GM19452 (cell line): Measurements from ENCODE around the gene SLC26A2.

Experiments used
- ATAC-seq: cut with Tn5 transposase; IDR thresholded peaks from one replicate; pipeline ENCODE4 v1.9.1; 2021; ENCODE audit not compliant: unreplicated experiment

Gene SLC26A2

GRCh38 chr5:149961186-149961685, 678 bp downstream of the SLC26A2 start:
- no peak for ATAC-seq

- no peak for ATAC-seq
These were observed 1.4 kb downstream of the SLC26A2 start for GRCh38 chr5:149961957-149962409.

- no peak for ATAC-seq
These were observed 2.2 kb downstream of the SLC26A2 start for GRCh38 chr5:149962601-149963300.

GRCh38 chr5:149963729-149964128, 3.2 kb downstream of the SLC26A2 start:
- no peak for ATAC-seq

GRCh38 chr5:149966946-149967345, 6.4 kb downstream of the SLC26A2 start:
- ATAC-seq: no peak

GRCh38 chr5:149969181-149969930, 8.8 kb downstream of the SLC26A2 start:
- ATAC-seq: no peak

- no peak for ATAC-seq
These were observed 14.9 kb downstream of the SLC26A2 start for GRCh38 chr5:149975409-149975808.

GRCh38 chr5:149979896-149980295, 19.3 kb downstream of the SLC26A2 start:
- no peak for ATAC-seq

GRCh38 chr5:149981206-149981605, 20.6 kb downstream of the SLC26A2 start:
- no peak for ATAC-seq

GRCh38 chr5:149982505-149982904, 21.9 kb downstream of the SLC26A2 start:
- ATAC-seq: no peak

GRCh38 chr5:149988126-149988525, 27.6 kb downstream of the SLC26A2 start:
- no peak for ATAC-seq

GRCh38 chr5:149990518-149991376, 30.2 kb downstream of the SLC26A2 start:
- peak; percentile 72 for ATAC-seq

GRCh38 chr5:149993471-149993870, 32.9 kb downstream of the SLC26A2 start:
- no peak for ATAC-seq

GRCh38 chr5:149995385-149996204, 35.0 kb downstream of the SLC26A2 start:
- ATAC-seq: no peak

- ATAC-seq: no peak
These were observed 35.8 kb downstream of the SLC26A2 start for GRCh38 chr5:149996205-149996890.

- ATAC-seq: no peak
These were observed 37.7 kb downstream of the SLC26A2 start for GRCh38 chr5:149998281-149998680.

- no peak for ATAC-seq
These were observed 38.8 kb downstream of the SLC26A2 start for GRCh38 chr5:149999359-149999758.

GRCh38 chr5:149999866-150000255, 39.3 kb downstream of the SLC26A2 start:
- ATAC-seq: no peak

GRCh38 chr5:150000256-150000989, 39.9 kb downstream of the SLC26A2 start, which contains the start of the genes HMGXB3 and TIGD6:
Gene HMGXB3 (plus strand): TSS chr5:150000739. CDS start chr5:150004853, 4,114 bp downstream.
Gene TIGD6 (minus strand): TSS chr5:150000654. CDS start chr5:149996348, 4,306 bp downstream.
- ATAC-seq: peak; percentile 85
